Spleen (tissue), 7 donors: ENCODE results near the gene RIPK3.

ENCODE experiments used
- POLR2A ChIP-seq, 3 donors: fragments of 450-650 bp; IDR thresholded peaks; one replicate each; pipeline ENCODE4 v1.5.1; 2017; ENCODE audit warnings: antibody characterized with exemption in 3 of 3, mild to moderate bottlenecking in 1 of 3
- TF ChIP-seq, protein P1 (sequence below), 11 experiments: fragments of 200-600 bp in 7 of 11; fragments of 450-650 bp in 4 of 11; sonication (generic) in 4 of 11; IDR thresholded peaks in 8 of 11; conservative IDR thresholded peaks in 3 of 11; 1 replicate in 7 of 11; 2 replicates in 4 of 11; pipeline versions ENCODE4 v1.4.0 to v1.8.0; 2016 to 2021; ENCODE audit warnings: antibody characterized with exemption in 11 of 11, inconsistent platforms in 4 of 11, mild to moderate bottlenecking in 1 of 11
- donor health status: DM: no; HTN: no; CAD: no; lungs with moderate emphysema.
- donor health status: DM: no; HTN: no; CAD: no.
- donor health status: DM: no; HTN: no; CAD: no.

DNA sequence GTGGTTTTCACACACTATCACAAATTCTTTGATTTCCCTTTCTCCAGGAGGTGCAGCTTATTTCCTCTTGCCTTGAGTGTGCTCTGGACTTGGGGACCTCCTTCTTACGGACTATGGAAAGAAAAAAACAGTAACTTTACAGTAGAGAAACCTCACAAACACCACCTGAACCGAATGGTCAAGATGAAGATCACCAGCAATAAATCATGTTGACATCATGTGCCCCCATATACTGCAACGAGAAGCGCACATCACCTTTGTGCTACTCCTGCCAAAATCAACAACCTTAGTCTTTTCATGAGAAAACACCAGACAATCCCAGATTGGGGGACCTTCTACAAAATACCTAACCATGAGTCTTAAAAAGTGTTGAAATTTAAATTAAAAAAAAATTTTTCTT, 45.7 kb upstream of the RIPK3 start:
- TF ChIP-seq, protein P1, sequence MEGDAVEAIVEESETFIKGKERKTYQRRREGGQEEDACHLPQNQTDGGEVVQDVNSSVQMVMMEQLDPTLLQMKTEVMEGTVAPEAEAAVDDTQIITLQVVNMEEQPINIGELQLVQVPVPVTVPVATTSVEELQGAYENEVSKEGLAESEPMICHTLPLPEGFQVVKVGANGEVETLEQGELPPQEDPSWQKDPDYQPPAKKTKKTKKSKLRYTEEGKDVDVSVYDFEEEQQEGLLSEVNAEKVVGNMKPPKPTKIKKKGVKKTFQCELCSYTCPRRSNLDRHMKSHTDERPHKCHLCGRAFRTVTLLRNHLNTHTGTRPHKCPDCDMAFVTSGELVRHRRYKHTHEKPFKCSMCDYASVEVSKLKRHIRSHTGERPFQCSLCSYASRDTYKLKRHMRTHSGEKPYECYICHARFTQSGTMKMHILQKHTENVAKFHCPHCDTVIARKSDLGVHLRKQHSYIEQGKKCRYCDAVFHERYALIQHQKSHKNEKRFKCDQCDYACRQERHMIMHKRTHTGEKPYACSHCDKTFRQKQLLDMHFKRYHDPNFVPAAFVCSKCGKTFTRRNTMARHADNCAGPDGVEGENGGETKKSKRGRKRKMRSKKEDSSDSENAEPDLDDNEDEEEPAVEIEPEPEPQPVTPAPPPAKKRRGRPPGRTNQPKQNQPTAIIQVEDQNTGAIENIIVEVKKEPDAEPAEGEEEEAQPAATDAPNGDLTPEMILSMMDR (IDR thresholded peaks at IDR 0.05 in 8 of 11, conservative IDR thresholded peaks at IDR 0.05 in 3 of 11): no peak
- TF ChIP-seq POLR2A (IDR thresholded peaks at IDR 0.05): no peak
